PC-3 (cell line): ENCODE data around the gene CFL1. TPM values are rescaled to one million over a fixed set of nuclear protein-coding genes. Genes with fewer than 3 reads are reported as not detected.
A peak's percentile ranks its signal among the peaks of the same experiment; 100 is the strongest.

Experiments
- ATAC-seq: fragments of 200-7000 bp; cut with Tn5 transposase; 2 replicates; pipeline ENCODE4 v1.9.1; 2020; ENCODE audit warnings: mild to moderate bottlenecking, moderate library complexity
- BruUV-seq: library from RNA; stranded (reverse); fragments of 400-500 nt; replicated peaks from 2 replicates; lab custom pipeline; 2021; lab: Mats Ljungman, UMichigan
- CTCF ChIA-PET: fragments of 300-600 bp; sonication (Branson Sonifier 250); formaldehyde crosslinking; loops from one replicate; lab custom pipeline; 2022; ENCODE audit warnings: antibody characterized with exemption; lab: Charles Lee
- POLR2A ChIA-PET: fragments of 300-600 bp; sonication (Branson Sonifier 250); formaldehyde crosslinking; loops from one replicate; lab custom pipeline; 2022; ENCODE audit warnings: antibody characterized with exemption; ENCODE audit not compliant: unreplicated experiment; lab: Charles Lee
- DNase-seq: peaks from one replicate; pipeline ENCODE4 v3.0.0-alpha.2; 2015
- H2AFZ ChIP-seq: fragments of 300-600 bp; sonication (generic); 2 replicates; pipeline ENCODE4 v1.6.0; 2016; ENCODE audit warnings: antibody characterized with exemption, low read length
- H3F3A ChIP-seq: fragments of 300-600 bp; sonication (generic); one replicate; pipeline ENCODE4 v1.6.0; 2017; ENCODE audit warnings: antibody characterized with exemption, low read length, control low read depth, mild to moderate bottlenecking; ENCODE audit not compliant: unreplicated experiment
- H3K27ac ChIP-seq: fragments of 300-600 bp; sonication (generic); 2 replicates; pipeline ENCODE4 v1.5.1; 2016; ENCODE audit warnings: mild to moderate bottlenecking, low read length
- H3K27me3 ChIP-seq: fragments of 300-600 bp; sonication (generic); 2 replicates; pipeline ENCODE4 v1.6.1; 2016; ENCODE audit warnings: low read length, mixed read lengths
- H3K36me3 ChIP-seq: fragments of 300-600 bp; sonication (generic); 2 replicates; pipeline ENCODE4 v1.6.1; 2016; ENCODE audit warnings: low read depth, mixed run types, low read length, mixed read lengths
- H3K4me1 ChIP-seq: fragments of 300-600 bp; sonication (generic); 2 replicates; pipeline ENCODE4 v1.5.1; 2016; ENCODE audit warnings: low read length; ENCODE audit not compliant: insufficient read depth
- H3K4me2 ChIP-seq: fragments of 300-600 bp; sonication (generic); 2 replicates; pipeline ENCODE4 v1.6.0; 2016; ENCODE audit warnings: low read length
- H3K4me3 ChIP-seq: fragments of 300-600 bp; sonication (generic); 2 replicates; pipeline ENCODE4 v1.5.1; 2016; ENCODE audit warnings: mild to moderate bottlenecking, low read length, mixed read lengths
- H3K79me2 ChIP-seq: fragments of 300-600 bp; sonication (generic); 2 replicates; pipeline ENCODE4 v1.6.1; 2017; ENCODE audit warnings: low read length, mixed read lengths
- H3K9ac ChIP-seq: fragments of 300-600 bp; sonication (generic); 2 replicates; pipeline ENCODE4 v1.6.0; 2016; ENCODE audit warnings: mild to moderate bottlenecking, low read length
- H3K9me2 ChIP-seq: fragments of 300-600 bp; sonication (generic); replicated peaks from 2 replicates; pipeline ENCODE4 v1.6.1; 2016; ENCODE audit warnings: mixed run types, low read length, mixed read lengths
- H3K9me3 ChIP-seq: fragments of 300-600 bp; sonication (generic); 2 replicates; pipeline ENCODE4 v1.6.1; 2016; ENCODE audit warnings: low read length, mixed read lengths
- H4K20me1 ChIP-seq: fragments of 300-600 bp; sonication (generic); 2 replicates; pipeline ENCODE4 v1.6.1; 2016; ENCODE audit warnings: low read length, mixed read lengths
- EZH2 ChIP-seq: fragments of 300-600 bp; sonication (generic); IDR thresholded peaks from one replicate; pipeline ENCODE4 v1.6.1; 2017; ENCODE audit warnings: antibody characterized with exemption, mild to moderate bottlenecking, low read length; ENCODE audit not compliant: unreplicated experiment
- EZH2phosphoT487 ChIP-seq: fragments of 300-600 bp; sonication (generic); IDR thresholded peaks from 2 replicates; pipeline ENCODE4 v1.6.1; 2018; ENCODE audit warnings: mild to moderate bottlenecking, antibody characterized with exemption, low read length, borderline replicate concordance
- intact Hi-C: fragments of 100-400 bp; cut with micrococcal nuclease; formaldehyde crosslinking; loops from 2 replicates; pipeline ENCODE4 v1.9.0; 2023
- total RNA-seq: library from RNA; depleted of rRNA; stranded (reverse); fragments of >200 nt; gene quantifications from 2 replicates; pipeline ENCODE4 v1.2.3, GENCODE V29; 2014
- TF ChIP-seq, protein P1 (sequence below): fragments of 300-600 bp; sonication (generic); conservative IDR thresholded peaks from 2 replicates; pipeline ENCODE4 v1.5.1; 2017; ENCODE audit warnings: antibody characterized with exemption, low read depth, mild to moderate bottlenecking, low read length

CFL1 gene
- total RNA-seq, 1 experiment from 2014 or later = 2,710 TPM

DNA sequence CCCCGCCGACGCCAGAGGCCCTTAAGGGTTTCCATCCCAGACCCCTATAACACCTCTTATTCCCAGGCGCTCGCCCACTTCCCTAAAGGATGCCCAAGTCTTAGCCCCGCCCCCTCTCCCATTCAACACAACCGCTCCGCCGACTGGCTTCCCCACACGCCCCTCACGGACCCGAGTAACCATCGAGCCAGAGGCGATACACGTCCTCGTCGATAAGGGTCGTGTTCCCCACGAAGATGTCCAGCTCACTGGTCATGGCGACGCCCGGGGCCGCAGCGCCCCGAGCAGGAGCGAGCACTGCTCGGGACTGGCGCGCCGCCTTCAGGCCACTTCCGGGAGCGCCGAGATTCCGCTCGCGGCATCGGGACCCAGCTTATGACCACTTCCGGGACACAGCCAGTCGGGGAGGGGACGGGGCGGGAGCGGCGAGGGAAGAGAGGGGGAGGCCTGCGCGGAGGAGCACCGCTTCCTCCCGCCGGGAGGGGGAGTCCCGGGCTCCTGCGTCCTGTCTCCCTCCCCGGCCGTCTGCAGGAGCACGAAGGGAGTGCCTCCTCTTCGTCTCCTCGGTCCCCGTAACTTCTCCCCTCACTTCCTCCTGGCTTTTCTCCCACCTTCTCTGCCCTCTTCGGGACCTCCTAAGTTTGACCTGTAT, 30.3 kb upstream of the CFL1 start, which contains the start of gene FIBP:
Gene FIBP (minus strand): TSS at position 309 of the 652 bp plus-strand sequence. CDS start 53 bp downstream, at position 256.
- peaks cover 8% of the 10 kb centered on the region for H4K20me1 ChIP-seq

DNA sequence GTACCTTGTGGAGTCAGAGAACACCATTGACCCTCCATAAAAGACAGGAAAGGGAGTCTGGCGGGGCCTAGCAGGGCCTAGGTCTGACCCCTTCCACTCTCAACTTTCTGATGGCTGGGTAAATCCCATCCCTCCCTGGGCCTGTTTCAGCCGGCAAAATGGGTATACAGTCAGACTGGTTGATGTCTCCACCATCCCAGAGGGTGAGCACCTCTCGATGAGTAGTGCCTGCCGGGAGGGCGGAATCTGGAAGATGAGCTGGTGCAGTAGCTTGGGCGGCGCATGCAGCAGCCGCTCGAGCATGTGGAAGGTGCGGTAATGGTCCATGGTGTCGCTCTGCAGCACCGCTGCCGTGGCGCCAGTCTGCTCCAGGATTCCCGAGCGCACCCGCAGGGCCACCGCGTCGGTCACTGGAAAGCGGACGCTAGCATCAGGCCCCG, 29.8 kb upstream of the CFL1 start:
- POLR2A ChIA-PET = interaction anchor here (0.6 to 1.6 kb wide), 10 partner anchors 13 to 176 kb away, joined by 4 to 42 read pairs (median 15); partner anchors contain the start of gene MUS81
- peak overlapping the region; percentile 75 for H2AFZ ChIP-seq
- CTCF ChIA-PET = interaction anchor here (0.5 to 2.3 kb wide), 20 partner anchors 11 to 456 kb away, joined by 3 to 26 read pairs (median 7); partner anchors contain the start of genes FOSL1, KAT5 and MUS81
- H3K4me3 ChIP-seq = peak overlapping the region; percentile 72
- H3K9ac ChIP-seq = peak overlapping the region; percentile 54
- no peak overlapping the region; the same call in 1 of the 2 replicates for H3K27ac ChIP-seq
- peaks cover 32% of the 10 kb centered on the region for H3K36me3 ChIP-seq
- peaks cover 12% of the 10 kb centered on the region for H3F3A ChIP-seq
- H4K20me1 ChIP-seq = peaks cover 4% of the 10 kb centered on the region; the same call in 1 of the 2 replicates
- no TSS peak for BruUV-seq
- H3K79me2 ChIP-seq = peaks cover 36% of the 10 kb centered on the region
- H3K9me3 ChIP-seq = no peaks in the 10 kb centered on the region
- peaks cover 31% of the 10 kb centered on the region for H3K4me1 ChIP-seq
- TF ChIP-seq, protein P1, sequence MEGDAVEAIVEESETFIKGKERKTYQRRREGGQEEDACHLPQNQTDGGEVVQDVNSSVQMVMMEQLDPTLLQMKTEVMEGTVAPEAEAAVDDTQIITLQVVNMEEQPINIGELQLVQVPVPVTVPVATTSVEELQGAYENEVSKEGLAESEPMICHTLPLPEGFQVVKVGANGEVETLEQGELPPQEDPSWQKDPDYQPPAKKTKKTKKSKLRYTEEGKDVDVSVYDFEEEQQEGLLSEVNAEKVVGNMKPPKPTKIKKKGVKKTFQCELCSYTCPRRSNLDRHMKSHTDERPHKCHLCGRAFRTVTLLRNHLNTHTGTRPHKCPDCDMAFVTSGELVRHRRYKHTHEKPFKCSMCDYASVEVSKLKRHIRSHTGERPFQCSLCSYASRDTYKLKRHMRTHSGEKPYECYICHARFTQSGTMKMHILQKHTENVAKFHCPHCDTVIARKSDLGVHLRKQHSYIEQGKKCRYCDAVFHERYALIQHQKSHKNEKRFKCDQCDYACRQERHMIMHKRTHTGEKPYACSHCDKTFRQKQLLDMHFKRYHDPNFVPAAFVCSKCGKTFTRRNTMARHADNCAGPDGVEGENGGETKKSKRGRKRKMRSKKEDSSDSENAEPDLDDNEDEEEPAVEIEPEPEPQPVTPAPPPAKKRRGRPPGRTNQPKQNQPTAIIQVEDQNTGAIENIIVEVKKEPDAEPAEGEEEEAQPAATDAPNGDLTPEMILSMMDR = no peak
- no peak for TF ChIP-seq EZH2
- no peak for TF ChIP-seq EZH2phosphoT487
- no peaks in the 10 kb centered on the region for H3K9me2 ChIP-seq
- ATAC-seq (no peak), DNase-seq (peak; percentile 54)
- intact Hi-C loops = loop anchor here (1.0 to 2.0 kb wide), 2 partner anchors 29 to 102 kb away; partner anchors contain the start of gene CFL1
- H3K27me3 ChIP-seq = no peaks in the 10 kb centered on the region
- peak overlapping the region; percentile 96 for H3K4me2 ChIP-seq

More for the DNA sequence above, 30.3 kb upstream of the CFL1 start, which contains the start of gene FIBP:
- POLR2A ChIA-PET = interaction anchor here (0.6 to 1.6 kb wide), 12 partner anchors 10 to 177 kb away, joined by 3 to 42 read pairs (median 12); partner anchors contain the start of gene MUS81
- TF ChIP-seq EZH2 (no peak), EZH2phosphoT487 (no peak)
- TF ChIP-seq, protein P1 = peak; percentile 87
- Histone ChIP-seq H3K9ac (peak within 1 kb of the TSS; percentile 54), H3K36me3 (peaks cover 34% of the 10 kb centered on the region), H3K4me1 (peaks cover 31% of the 10 kb centered on the region), H3F3A (peaks cover 16% of the 10 kb centered on the region), H3K9me3 (no peaks in the 10 kb centered on the region), H3K4me3 (peak within 1 kb of the TSS; percentile 72), H3K79me2 (peaks cover 36% of the 10 kb centered on the region), H2AFZ (peak within 1 kb of the TSS; percentile 75), H3K4me2 (peak within 1 kb of the TSS; percentile 96), H3K9me2 (no peaks in the 10 kb centered on the region), H3K27me3 (no peaks in the 10 kb centered on the region), H3K27ac (peak within 1 kb of the TSS; percentile 56)
- peak; percentile 14 for ATAC-seq
- BruUV-seq = no TSS peak
- DNase-seq = peak; percentile 98
- CTCF ChIA-PET = interaction anchor here (0.5 to 2.3 kb wide), 20 partner anchors 10 to 456 kb away, joined by 3 to 26 read pairs (median 7); partner anchors contain the start of genes FOSL1, KAT5 and MUS81
- intact Hi-C loops = loop anchor here (1.0 to 2.0 kb wide), 2 partner anchors 29 to 101 kb away; partner anchors contain the start of gene CFL1
